Activated CD8-positive, alpha-beta memory T cell treated with anti-CD3 and anti-CD28 coated beads for 24 hours (primary cell): ENCODE measurements around the gene SLC9A3.

ENCODE experiments used
- DNase-seq: peaks from one replicate; pipeline ENCODE4 v3.0.0-alpha.2; 2020

Gene SLC9A3

GRCh38 chr5:502325-503079, 21.7 kb downstream of the SLC9A3 start:
- DNase-seq = no peak

- DNase-seq = no peak
Observed at GRCh38 chr5:501831-502184, 22.4 kb downstream of the SLC9A3 start.

- no peak for DNase-seq
Observed at GRCh38 chr5:501105-501830, 23.0 kb downstream of the SLC9A3 start.

DNA sequence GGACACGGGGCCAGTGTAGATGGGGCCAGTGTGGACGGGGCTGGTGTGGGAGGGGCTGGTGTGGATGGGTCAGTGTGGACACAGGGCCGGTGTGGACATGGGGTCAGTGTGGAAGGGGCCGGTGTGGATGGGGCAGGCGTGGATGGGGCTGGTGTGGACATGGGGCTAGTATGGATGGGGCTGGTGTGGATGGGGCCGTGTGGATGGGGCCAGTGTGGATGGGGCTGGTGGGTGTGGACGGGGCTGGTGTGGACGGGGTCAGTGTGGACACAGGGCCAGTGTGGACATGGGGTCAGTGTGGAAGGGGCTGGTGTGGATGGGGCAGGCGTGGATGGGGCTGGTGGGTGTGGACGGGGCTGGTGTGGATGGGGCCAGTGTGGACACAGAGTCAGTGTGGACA, 23.8 kb downstream of the SLC9A3 start:
- no peak for DNase-seq

GRCh38 chr5:499233-500209, 24.7 kb downstream of the SLC9A3 start:
- DNase-seq = no peak

- DNase-seq = no peak
Observed at GRCh38 chr5:497871-498509, 26.3 kb downstream of the SLC9A3 start.

GRCh38 chr5:497090-497700, 27.1 kb downstream of the SLC9A3 start:
- no peak for DNase-seq

GRCh38 chr5:496028-496427, 28.2 kb downstream of the SLC9A3 start:
- no peak for DNase-seq

GRCh38 chr5:494667-495255, 29.5 kb downstream of the SLC9A3 start:
- DNase-seq = no peak

- no peak for DNase-seq
Observed at GRCh38 chr5:493758-494157, 30.5 kb downstream of the SLC9A3 start.

- no peak for DNase-seq
Observed at GRCh38 chr5:493119-493701, 31.0 kb downstream of the SLC9A3 start.

- DNase-seq = no peak
Observed at GRCh38 chr5:492314-492893, 31.8 kb downstream of the SLC9A3 start.

- DNase-seq = no peak
Observed at GRCh38 chr5:491856-492155, 32.4 kb downstream of the SLC9A3 start.

DNA sequence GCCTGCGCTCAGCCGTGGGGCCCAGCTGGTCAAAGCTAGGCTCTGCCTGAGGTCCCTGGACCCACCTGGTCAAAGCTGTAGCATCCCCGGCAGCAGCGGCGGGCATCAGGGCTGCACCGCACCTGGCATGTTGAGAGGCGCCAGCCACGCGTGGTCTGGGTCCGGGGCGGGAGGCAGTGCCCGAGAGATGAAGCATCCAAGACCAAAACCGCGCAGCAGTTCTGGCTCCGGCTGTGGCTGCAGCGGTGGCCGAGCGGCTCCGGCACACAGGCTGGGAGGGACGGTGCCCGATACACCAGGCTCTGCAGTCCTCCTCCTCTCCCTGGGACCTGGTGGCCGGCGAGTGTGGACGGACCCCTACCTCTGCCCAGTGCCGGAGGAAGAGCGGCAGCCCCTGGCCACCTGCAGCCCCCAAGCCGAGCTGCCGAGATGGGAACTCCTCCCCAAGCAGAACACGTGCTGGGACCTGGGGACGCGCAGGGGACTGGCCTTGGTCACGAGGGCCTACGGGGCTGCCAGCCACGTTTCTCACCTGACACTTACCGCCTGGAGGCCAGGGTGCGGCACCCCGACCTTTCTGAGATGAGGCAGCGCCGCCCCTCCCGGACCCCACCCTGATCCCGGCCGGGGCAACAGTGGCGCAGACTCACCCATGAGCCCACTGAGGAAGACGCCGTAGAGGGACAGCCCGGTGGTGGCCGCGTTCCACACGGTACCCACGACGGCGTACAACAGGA, 33.0 kb downstream of the SLC9A3 start:
- DNase-seq = no peak

GRCh38 chr5:490116-491106, 33.8 kb downstream of the SLC9A3 start:
- DNase-seq = no peak

DNA sequence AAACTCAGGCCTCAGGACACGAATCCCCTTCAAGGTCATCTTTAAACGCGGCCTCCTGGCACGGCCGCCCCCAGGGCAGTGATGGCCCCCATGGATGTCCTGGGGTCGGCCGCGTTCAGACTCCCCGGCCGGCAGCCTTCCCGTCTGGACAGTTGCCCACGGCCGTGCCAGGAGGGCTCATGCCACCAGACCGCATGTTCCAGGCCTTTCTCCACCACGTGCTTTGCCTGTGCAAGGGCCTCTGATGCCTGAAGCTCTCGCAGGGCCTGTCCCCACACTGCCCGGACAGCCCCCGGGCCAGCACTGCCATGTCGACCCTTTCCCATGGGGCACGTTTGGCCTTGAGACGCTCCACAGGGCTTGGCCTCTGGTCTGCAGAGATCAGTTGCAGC, 34.6 kb downstream of the SLC9A3 start:
- DNase-seq = no peak

- no peak for DNase-seq
Observed at GRCh38 chr5:488744-489688, 35.2 kb downstream of the SLC9A3 start.

GRCh38 chr5:488241-488640, 36.0 kb downstream of the SLC9A3 start:
- DNase-seq = no peak
